Endothelial cell of umbilical vein (primary cell): ENCODE results near the gene TDRD10.

ENCODE experiments used
- EZH2 ChIP-seq: IDR thresholded peaks from 2 replicates; pipeline ENCODE4 v1.6.1; 2012; ENCODE audit warnings: borderline replicate concordance, low read depth, mild to moderate bottlenecking, moderate library complexity, low read length, inconsistent platforms; ENCODE audit not compliant: severe bottlenecking
- FOS ChIP-seq: IDR thresholded peaks from 2 replicates; pipeline ENCODE4 v1.6.1; 2011; ENCODE audit warnings: mild to moderate bottlenecking, low read length, moderate library complexity, borderline replicate concordance; ENCODE audit not compliant: insufficient read depth
- GATA2 ChIP-seq: IDR thresholded peaks from 2 replicates; pipeline ENCODE4 v1.7.0; 2011; ENCODE audit warnings: low read depth, mild to moderate bottlenecking, moderate library complexity, mixed read lengths, low read length; ENCODE audit not compliant: insufficient read length, insufficient read depth
- POLR2A ChIP-seq: IDR thresholded peaks from 2 replicates; pipeline ENCODE4 v1.6.1; 2012; ENCODE audit warnings: low read depth, mild to moderate bottlenecking, control low read depth, low read length
- POLR2AphosphoS5 ChIP-seq: IDR thresholded peaks from 2 replicates; pipeline ENCODE4 v1.6.1; 2012; ENCODE audit warnings: low read depth, mild to moderate bottlenecking, control low read depth, low read length, moderate library complexity; ENCODE audit not compliant: insufficient read depth
- TF ChIP-seq, protein P1 (sequence below), 2 donors: IDR thresholded peaks; 1 replicate in 1 of 2; 2 replicates in 1 of 2; pipeline ENCODE4 v1.5.1; 2011; ENCODE audit warnings: low read length in 2 of 2, mild to moderate bottlenecking in 2 of 2, moderate library complexity in 2 of 2, control low read depth in 1 of 2, inconsistent platforms in 1 of 2, low read depth in 1 of 2; ENCODE audit not compliant: insufficient read depth in 1 of 2; ENCODE audit errors: extremely low read depth in 1 of 2

DNA sequence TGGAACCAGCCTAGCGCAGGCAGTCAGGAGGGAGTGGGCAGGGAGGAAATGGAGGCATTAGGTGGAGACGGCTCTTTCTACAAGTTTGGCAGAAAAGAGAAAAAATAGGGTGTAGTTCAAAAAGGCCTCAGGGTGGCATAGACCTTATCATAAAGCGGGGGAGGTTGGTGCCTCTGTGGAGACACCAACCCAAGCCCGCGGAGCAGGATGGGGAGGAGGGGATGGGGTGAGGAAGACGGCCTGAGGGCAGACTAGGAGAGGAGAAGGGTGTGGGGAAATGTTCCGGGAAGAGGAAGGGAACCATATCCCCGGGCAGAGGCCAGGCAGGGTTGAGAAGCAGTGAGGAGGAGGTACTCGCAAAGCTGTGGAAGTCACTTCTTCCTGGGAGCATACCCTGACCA, 17.6 kb downstream of the TDRD10 start:
- no peak for TF ChIP-seq POLR2A
- no peak for TF ChIP-seq GATA2
- TF ChIP-seq, protein P1, sequence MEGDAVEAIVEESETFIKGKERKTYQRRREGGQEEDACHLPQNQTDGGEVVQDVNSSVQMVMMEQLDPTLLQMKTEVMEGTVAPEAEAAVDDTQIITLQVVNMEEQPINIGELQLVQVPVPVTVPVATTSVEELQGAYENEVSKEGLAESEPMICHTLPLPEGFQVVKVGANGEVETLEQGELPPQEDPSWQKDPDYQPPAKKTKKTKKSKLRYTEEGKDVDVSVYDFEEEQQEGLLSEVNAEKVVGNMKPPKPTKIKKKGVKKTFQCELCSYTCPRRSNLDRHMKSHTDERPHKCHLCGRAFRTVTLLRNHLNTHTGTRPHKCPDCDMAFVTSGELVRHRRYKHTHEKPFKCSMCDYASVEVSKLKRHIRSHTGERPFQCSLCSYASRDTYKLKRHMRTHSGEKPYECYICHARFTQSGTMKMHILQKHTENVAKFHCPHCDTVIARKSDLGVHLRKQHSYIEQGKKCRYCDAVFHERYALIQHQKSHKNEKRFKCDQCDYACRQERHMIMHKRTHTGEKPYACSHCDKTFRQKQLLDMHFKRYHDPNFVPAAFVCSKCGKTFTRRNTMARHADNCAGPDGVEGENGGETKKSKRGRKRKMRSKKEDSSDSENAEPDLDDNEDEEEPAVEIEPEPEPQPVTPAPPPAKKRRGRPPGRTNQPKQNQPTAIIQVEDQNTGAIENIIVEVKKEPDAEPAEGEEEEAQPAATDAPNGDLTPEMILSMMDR (IDR thresholded peaks at IDR 0.05; ENCODE audit: extremely low read depth in 1 of 2, insufficient read depth in 1 of 2, low read depth in 1 of 2, low read length in 2 of 2): no peak
- TF ChIP-seq EZH2: no peak
- TF ChIP-seq FOS: no peak
- TF ChIP-seq POLR2AphosphoS5: no peak
